CD14-positive monocyte (primary cell): ENCODE results near the gene PARD6G. TPM values are rescaled to one million over a fixed set of nuclear protein-coding genes. Genes with fewer than 3 reads are reported as not detected.

Source experiments
- DNase-seq, 3 donors: peaks; one replicate each; pipeline ENCODE4 v3.0.0-alpha.2; 2011 to 2022
- H2AFZ ChIP-seq: 2 replicates; pipeline ENCODE4 v1.6.0; 2012; ENCODE audit warnings: mild to moderate bottlenecking, low read depth, low read length, inconsistent platforms; ENCODE audit not compliant: insufficient read depth, poor library complexity, severe bottlenecking
- H3K27ac ChIP-seq, 2 donors: 1 replicate in 1 of 2; 2 replicates in 1 of 2; pipeline ENCODE4 v1.5.1; 2012 to 2013; ENCODE audit warnings: low read length in 2 of 2, control low read depth in 1 of 2, inconsistent platforms in 1 of 2, low read depth in 1 of 2, mild to moderate bottlenecking in 1 of 2
- H3K27me3 ChIP-seq, 2 donors: one replicate each; pipeline versions ENCODE4 v1.6.0 to v1.6.1; 2011 to 2013; ENCODE audit warnings: low read length in 2 of 2; ENCODE audit not compliant: control insufficient read depth in 2 of 2, insufficient read depth in 2 of 2
- H3K36me3 ChIP-seq, 2 donors: replicated peaks in 1 of 2; 1 replicate in 1 of 2; 2 replicates in 1 of 2; pipeline versions ENCODE4 v1.5.1 to v1.6.1; 2012 to 2013; ENCODE audit warnings: low read length in 2 of 2, control low read depth in 1 of 2, inconsistent platforms in 1 of 2, mild to moderate bottlenecking in 1 of 2; ENCODE audit not compliant: insufficient read depth in 2 of 2, control insufficient read depth in 1 of 2
- H3K4me1 ChIP-seq, 2 donors: 1 replicate in 1 of 2; 2 replicates in 1 of 2; pipeline versions ENCODE4 v1.5.1 to v1.6.1; 2012 to 2013; ENCODE audit warnings: low read length in 2 of 2, control low read depth in 1 of 2, inconsistent platforms in 1 of 2, mild to moderate bottlenecking in 1 of 2, moderate library complexity in 1 of 2; ENCODE audit not compliant: insufficient read depth in 2 of 2, control insufficient read depth in 1 of 2
- H3K4me2 ChIP-seq: replicated peaks from 2 replicates; pipeline ENCODE3; 2012; ENCODE audit warnings: low read length, moderate library complexity, mild to moderate bottlenecking; ENCODE audit not compliant: poor library complexity, severe bottlenecking; ENCODE audit errors: extremely low read depth
- H3K4me3 ChIP-seq, 3 experiments: fragments of 200-600 bp in 1 of 3; sonication (generic) in 1 of 3; replicated peaks in 1 of 3; 1 replicate in 2 of 3; 2 replicates in 1 of 3; pipeline ENCODE4 v1.5.1; 2011 to 2013; ENCODE audit warnings: low read length in 3 of 3, mild to moderate bottlenecking in 3 of 3, control low read depth in 2 of 3, low read depth in 2 of 3, inconsistent platforms in 1 of 3, moderate library complexity in 1 of 3
- H3K79me2 ChIP-seq: 2 replicates; pipeline ENCODE4 v1.6.0; 2012; ENCODE audit warnings: mild to moderate bottlenecking, control low read depth, inconsistent platforms, low read length, moderate library complexity; ENCODE audit not compliant: insufficient read depth
- H3K9ac ChIP-seq: 2 replicates; pipeline ENCODE4 v1.6.0; 2017; ENCODE audit warnings: low read length, mild to moderate bottlenecking; ENCODE audit not compliant: insufficient read depth, poor library complexity, severe bottlenecking
- H3K9me3 ChIP-seq, 2 donors: replicated peaks in 1 of 2; 1 replicate in 1 of 2; 2 replicates in 1 of 2; pipeline versions ENCODE4 v1.5.1 to v1.6.1; 2012 to 2013; ENCODE audit warnings: low read length in 2 of 2, control low read depth in 1 of 2; ENCODE audit not compliant: control insufficient read depth in 1 of 2, insufficient read depth in 1 of 2
- H4K20me1 ChIP-seq: 2 replicates; pipeline ENCODE4 v1.6.0; 2012; ENCODE audit warnings: mild to moderate bottlenecking, low read length, control low read depth, moderate library complexity; ENCODE audit not compliant: insufficient read depth
- H3K27ac Mint-ChIP-seq, 7 donors: one replicate each; pipeline ENCODE4 v1.8.0; 2020; ENCODE audit warnings: mild to moderate bottlenecking in 7 of 7, mixed read lengths in 7 of 7, moderate library complexity in 6 of 7, inconsistent platforms in 2 of 7
- H3K27me3 Mint-ChIP-seq, 3 donors: one replicate each; pipeline ENCODE4 v1.8.0; 2021 to 2022; ENCODE audit warnings: low read depth in 3 of 3, mild to moderate bottlenecking in 3 of 3, mixed read lengths in 3 of 3, moderate library complexity in 3 of 3, inconsistent platforms in 1 of 3
- H3K36me3 Mint-ChIP-seq, 2 donors: one replicate each; pipeline ENCODE4 v1.8.0; 2020; ENCODE audit warnings: mixed read lengths in 2 of 2, inconsistent platforms in 1 of 2, mild to moderate bottlenecking in 1 of 2
- H3K4me1 Mint-ChIP-seq: one replicate; pipeline ENCODE4 v1.8.0; 2020; ENCODE audit warnings: mild to moderate bottlenecking, mixed read lengths
- H3K4me3 Mint-ChIP-seq, 2 donors: one replicate each; pipeline ENCODE4 v1.8.0; 2020; ENCODE audit warnings: mild to moderate bottlenecking in 2 of 2, mixed read lengths in 2 of 2, moderate library complexity in 1 of 2
- H3K9me3 Mint-ChIP-seq, 7 donors: one replicate each; pipeline ENCODE4 v1.8.0; 2020 to 2022; ENCODE audit warnings: mixed read lengths in 7 of 7, mild to moderate bottlenecking in 6 of 7, moderate library complexity in 6 of 7, inconsistent platforms in 2 of 7
- CTCF ChIP-seq: fragments of 200-600 bp; IDR thresholded peaks from one replicate; pipeline ENCODE4 v1.8.0; 2022; ENCODE audit warnings: antibody characterized with exemption, mild to moderate bottlenecking
- WGBS: methylation state at CpG from one replicate; pipeline ENCODE4 v1.1.5; 2013; ENCODE audit warnings: missing lambda C conversion rate; ENCODE audit not compliant: insufficient coverage; 5-methylcytosine and 5-hydroxymethylcytosine counted together
- intact Hi-C, 2 donors: fragments of 100-400 bp; cut with micrococcal nuclease; formaldehyde crosslinking; loops; one replicate each; pipeline versions ENCODE4 v1.15.0 to v1.15.1; 2023
- polyA plus RNA-seq, 3 donors: library from polyadenylated mRNA; depleted of rRNA in 1 of 3; unstranded in 2 of 3; stranded (reverse) in 1 of 3; fragments of 300-500 nt in 2 of 3; fragments of >200 nt in 1 of 3; fragmentation: Illumina TruSeq in 2 of 3; gene quantifications; 1 replicate in 2 of 3; 2 replicates in 1 of 3; pipeline ENCODE4 v1.2.3, GENCODE V29; 2012 to 2021

Gene PARD6G
- polyA plus RNA-seq, 3 donors, result not detected

DNA sequence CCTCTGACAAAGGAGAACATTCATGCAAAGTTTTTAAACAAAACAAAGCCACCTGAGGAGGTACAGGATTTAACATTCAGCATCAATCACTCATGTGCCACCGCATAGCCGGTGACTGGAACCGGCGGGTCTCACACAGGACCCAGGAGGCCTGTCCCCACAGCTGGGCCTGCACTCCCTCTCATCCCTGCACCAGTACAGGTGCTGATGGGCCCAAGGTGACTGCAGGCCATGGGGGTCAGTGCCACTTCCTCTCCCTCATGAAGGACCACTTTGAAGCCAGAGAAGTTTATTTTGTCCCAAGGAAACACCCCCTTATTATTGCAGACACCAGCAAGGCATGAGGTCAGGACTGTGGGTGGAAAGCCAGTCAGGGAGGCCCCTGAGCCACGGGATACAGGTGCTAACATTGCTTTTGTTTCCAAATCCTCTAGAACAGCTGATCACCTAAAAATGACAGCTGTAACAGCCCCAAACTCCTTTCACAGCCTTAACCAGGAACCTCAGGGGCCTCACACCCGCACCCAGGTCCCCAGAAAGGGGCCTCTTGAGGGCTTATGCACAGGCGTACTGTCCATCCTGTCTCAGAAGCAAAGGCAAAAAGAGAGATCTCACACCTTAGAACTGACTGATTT, 14.0 kb downstream of the PARD6G start:
- H3K4me3 Mint-ChIP-seq, result no peak overlapping the region
- no peaks in the 10 kb centered on the region for H3K79me2 ChIP-seq
- no peaks in the 10 kb centered on the region for H3K27me3 ChIP-seq
- no peaks in the 10 kb centered on the region for H4K20me1 ChIP-seq
- H3K4me2 ChIP-seq, result no peak overlapping the region
- H3K9me3 ChIP-seq, result no peaks in the 10 kb centered on the region
- intact Hi-C loops, result no loop called here
- H3K9me3 Mint-ChIP-seq, result peaks cover 0 to 13% (median 11%) of the 10 kb centered on the region in 7 donors
- no peak for TF ChIP-seq CTCF
- H3K36me3 Mint-ChIP-seq, result no peaks in the 10 kb centered on the region
- H2AFZ ChIP-seq, result no peak overlapping the region
- 90% methylated on average over 7 of the region's 7 CpGs for WGBS
- no peaks in the 10 kb centered on the region for H3K4me1 ChIP-seq
- H3K27ac Mint-ChIP-seq, result peak overlapping the region in 1 of 7 donors; percentile 63
- H3K27ac ChIP-seq, result no peak overlapping the region
- H3K27me3 Mint-ChIP-seq, result peaks cover 0 to 2% (median 2%) of the 10 kb centered on the region in 3 donors
- H3K4me1 Mint-ChIP-seq, result no peaks in the 10 kb centered on the region
- H3K9ac ChIP-seq, result no peak overlapping the region
- no peak overlapping the region for H3K4me3 ChIP-seq
- DNase-seq, result no peak
- no peaks in the 10 kb centered on the region for H3K36me3 ChIP-seq

DNA sequence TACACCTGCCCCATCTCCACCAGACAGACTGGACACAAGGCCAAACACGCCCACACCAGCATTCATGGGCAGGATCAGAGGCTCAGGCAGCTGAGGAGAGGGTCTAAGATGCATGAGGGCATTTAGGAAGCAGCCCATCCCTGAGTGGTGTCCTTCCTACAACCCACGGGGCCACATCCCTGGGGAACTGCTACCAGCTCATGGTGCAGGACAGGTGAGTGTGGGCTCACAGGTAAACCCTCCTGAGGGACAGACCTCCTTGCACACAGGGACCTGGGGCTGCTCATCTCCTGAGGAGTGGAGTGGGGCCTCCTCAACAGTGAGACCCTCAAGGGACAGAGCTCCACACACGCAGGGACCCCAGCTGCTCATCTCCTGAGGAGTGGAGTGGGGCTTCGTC, 14.6 kb downstream of the PARD6G start:
- Histone ChIP-seq H3K9ac (no peak overlapping the region), H3K4me3 (no peak overlapping the region), H3K36me3 (no peaks in the 10 kb centered on the region), H3K27ac (no peak overlapping the region), H3K79me2 (no peaks in the 10 kb centered on the region), H4K20me1 (no peaks in the 10 kb centered on the region), H3K27me3 (no peaks in the 10 kb centered on the region), H2AFZ (no peak overlapping the region), H3K4me1 (no peaks in the 10 kb centered on the region), H3K4me2 (no peak overlapping the region), H3K9me3 (no peaks in the 10 kb centered on the region)
- no peak overlapping the region for H3K27ac Mint-ChIP-seq
- peaks cover 0 to 2% (median 2%) of the 10 kb centered on the region in 3 donors for H3K27me3 Mint-ChIP-seq
- WGBS, result 100% methylated on average over 2 of the region's 4 CpGs
- no peak overlapping the region for H3K4me3 Mint-ChIP-seq
- no peaks in the 10 kb centered on the region for H3K4me1 Mint-ChIP-seq
- H3K9me3 Mint-ChIP-seq, result peaks cover 0 to 13% (median 11%) of the 10 kb centered on the region in 7 donors
- no peak for DNase-seq
- H3K36me3 Mint-ChIP-seq, result no peaks in the 10 kb centered on the region
- intact Hi-C loops, result no loop called here
- no peak for TF ChIP-seq CTCF
